Measurements from ENCODE around the gene HIC1.
A peak's percentile ranks its signal among the peaks of the same experiment; 100 is the strongest.

HIC1 gene

DNA sequence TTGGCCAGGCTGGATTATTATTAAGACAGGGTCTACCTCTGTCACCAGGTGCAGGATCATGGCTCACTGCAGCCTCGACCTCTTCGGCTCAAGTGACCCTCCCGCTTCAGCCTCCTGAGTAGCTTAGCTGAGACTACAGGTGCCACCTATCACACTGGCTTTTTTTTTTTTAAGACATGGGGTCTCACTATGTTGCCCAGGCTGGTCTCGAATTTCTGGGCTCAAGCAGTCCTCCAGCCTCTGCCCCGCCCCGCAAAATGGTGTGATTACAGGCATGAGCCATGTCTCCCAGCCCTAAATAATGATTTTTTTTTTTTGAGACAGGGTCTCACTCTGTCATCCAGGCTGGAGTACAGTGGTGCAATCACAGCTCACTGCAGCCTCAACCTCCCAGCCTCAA, 7.3 kb upstream of the HIC1 start:
- no peak for DNase-seq (ENCODE audit: low read depth)

DNA sequence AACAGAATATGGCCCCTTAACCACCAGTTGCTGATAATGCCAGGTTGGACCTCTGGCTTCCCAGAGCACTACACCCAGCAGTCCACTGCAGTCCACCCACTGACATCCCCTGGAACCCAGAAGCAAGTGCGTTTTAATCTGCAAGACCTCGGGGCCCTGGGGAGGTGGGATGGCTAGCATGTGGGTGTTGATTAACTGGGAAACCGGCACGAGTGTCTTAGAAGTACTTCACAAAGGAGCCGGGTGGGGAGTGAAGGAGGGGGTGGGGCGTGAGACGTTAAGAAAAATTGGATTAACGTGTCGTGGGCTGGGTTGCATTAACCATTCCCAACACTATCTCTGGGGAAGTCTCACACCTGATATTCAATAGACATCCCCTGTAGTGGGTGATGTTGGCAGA, 6.1 kb upstream of the HIC1 start:
- no peak for DNase-seq (ENCODE audit: low read depth)

DNA sequence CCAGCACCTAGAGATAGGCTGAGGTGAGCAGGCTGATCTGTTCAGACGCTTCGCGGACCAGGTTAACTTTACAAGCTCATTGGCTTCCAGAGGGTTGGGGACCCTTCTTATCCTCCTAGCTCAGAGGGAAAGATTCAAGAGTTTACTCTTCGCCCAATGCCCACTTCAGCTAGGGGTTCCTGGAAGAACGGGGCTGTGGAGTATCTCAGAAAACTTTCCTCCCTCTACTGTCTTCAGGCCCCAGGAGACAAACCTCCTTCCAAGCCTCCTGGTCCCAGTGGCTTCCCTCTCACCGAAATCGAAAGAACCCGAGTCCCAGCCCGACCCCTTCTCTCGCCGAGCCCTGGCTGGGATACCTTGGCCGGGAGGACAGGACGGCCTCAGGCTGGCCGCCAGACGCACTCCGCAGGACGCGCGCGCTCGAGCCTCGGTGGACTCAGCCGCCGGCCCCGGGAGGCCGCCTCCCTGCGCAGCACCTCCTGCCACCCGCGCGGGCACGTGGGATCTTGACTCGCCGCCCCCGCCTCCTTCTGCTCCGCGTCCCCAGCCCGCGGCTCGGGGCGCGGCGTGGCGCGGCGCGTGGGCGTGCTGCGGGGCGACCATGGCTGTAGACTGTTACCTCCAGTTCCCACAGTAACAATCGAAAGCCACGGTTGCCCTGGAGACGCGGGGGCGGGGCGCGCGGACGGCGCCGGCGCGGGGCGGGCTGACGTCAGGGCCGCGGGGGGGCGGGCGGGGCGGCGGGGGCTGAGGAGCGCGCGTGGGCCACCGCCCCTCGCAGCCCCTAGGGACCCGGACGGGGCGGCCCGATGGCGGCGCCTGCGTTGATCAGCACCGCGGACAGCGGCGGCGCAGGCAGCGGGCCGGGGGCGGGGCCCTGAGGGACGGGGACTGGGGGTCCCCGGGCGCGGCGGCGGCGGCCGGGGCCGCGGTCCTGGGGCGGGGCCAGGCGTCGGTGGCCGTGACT, 5.3 kb upstream of the HIC1 start:
- no peak for DNase-seq (ENCODE audit: low read depth)

DNA sequence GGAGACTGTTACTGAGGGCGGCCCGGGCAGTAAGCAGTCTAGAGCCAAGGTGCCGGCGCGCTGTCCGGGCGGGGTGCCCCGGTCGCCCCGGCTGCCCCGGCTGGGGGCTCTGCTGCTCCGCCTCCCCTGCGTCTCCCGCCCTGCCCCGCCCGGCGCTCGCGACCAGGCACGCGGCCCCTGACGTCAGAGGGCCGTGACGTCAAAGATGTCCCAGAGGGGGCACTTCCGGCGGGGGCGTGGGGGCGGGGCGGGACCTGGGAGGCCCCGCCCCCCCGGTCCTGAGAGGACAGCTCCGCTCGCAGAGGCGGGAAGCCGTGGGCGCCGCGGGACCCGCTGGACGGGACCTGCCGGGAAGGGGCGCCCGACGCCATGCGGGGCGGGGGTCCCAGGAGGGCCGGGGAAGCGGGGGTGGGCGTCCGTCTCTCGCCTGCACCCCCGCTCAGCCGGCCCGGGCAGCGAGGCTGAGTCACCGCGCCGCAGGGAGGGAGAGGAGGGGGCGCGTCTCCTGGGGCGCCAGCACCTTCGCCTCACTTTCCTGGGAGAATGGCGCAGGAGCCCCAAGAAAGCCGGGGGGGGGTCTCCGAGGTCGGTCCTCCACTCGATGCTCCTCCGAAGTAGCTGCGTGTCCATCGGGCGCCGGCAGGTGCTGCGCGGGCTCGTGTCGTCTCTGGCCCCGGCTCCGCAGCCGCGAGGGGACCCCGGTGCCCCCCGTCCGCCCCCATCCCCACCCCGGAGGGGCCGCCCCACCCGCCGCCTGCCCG, 4.4 kb upstream of the HIC1 start:
- DNase-seq (ENCODE audit: low read depth), result no peak

DNA sequence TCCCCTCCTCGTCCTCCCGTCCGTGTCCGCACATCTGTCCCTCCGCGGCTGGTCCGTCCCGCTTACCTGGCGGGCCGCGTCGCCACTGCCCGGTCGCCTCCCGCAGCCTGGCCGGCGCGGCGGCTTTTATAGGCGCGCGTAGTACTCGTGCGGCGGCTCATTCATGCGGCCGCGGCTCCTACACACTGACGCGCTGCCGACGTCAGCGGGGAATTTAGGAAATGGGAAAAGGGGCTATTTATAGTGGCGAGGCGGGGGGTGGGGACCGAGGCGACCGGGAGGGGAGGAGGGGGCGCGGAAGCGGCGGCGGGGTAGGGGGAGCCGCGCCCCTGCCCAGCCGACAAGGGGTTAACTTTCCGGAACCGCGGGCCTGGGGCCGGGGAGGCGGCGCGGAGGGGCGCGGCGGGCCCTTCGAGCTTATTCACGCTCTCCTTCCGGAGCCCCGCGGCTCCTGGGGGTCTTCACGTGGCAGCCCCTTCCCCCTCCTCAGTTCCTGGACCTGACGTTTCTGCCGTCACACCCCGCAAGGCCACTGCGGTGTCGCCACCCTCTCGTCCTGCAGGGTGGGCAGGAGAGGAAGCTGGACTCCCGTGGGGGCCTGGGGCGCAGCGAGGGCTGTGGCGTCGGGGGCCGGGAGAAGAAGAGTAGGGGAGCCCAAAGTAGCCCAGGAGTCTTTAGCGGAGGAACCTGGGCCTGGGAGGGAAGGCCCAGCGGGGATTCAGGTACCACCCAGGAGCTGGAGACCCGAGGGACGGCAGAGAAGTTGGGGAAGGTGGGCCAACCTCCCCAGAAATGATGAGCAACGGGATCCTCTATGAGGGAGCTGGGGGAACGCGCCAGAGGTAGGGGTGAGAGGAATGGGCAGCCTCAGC, 3.6 kb upstream of the HIC1 start:
- no peak for DNase-seq (ENCODE audit: low read depth)

DNA sequence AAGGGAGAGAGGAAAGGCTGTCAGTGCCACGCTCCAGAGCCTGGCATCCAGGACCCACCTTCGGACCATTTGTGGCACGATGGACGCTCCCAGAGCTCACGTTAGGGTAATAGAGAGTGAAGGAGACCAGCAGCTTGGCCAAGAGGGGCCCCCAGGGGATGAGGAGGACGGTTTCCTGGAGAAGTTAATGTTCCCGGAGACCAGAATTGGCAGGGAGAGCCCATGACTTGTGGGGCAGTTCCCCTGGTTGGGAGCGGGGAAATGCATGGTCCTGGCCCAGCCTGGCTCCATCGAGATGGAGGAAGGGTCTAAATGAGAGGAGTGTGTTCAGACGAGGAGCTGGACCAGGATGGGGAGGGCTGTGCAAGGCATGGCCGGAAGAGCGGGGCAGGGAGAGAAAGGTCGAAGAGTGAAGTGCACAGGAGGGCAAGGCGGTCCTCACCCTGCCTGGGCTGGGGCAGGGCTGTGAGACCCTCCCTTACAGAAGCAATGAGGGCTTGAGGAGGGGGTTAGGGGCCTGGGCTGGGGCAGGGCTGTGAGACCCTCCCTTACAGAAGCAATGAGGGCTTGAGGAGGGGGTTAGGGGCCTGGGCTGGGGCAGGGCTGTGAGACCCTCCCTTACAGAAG, 2.9 kb upstream of the HIC1 start:
- DNase-seq (ENCODE audit: low read depth), result no peak

DNA sequence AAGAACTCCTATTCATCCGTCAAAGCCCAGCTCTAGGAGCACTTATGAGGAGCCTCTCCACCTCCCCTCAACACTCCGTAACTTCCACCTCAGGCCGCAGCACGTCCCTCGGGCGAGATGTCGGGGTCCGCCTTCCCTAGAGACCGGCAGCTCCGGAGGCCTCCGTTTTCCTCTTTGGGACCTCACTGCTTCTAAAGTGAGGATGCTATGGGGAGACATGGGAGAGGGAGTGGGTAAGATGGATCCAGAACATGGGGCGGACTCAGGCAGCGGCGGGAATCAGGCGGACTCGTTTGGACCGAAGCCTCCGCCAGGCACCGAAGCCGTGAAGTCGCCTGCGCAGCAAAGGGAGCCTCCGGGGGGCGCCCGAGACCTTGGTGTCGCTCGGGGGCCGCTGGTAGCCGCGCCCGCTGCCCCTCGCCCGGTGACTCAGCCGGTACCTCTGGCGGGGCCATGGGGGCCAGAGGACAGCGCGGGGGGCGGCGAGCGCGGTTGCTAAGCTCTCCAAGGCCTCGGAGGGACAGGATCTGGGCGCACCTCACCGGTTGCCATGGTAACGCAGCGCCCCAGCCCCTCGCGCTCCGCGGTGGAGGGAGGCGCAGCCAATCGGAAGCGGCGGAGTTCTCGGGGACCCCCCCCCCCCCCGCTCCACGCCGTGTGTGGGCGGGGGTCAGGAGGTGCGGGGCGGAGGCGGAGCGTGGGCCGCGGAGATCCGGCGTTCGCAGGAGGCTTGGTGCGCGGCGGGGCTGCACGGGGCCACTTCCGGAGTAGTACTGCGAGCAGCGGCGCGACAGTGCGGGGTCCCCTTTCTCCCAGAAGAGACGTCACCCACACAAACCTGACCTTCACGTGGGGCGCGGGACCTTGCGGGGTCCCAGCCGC, 1.3 kb upstream of the HIC1 start:
- DNase-seq (ENCODE audit: low read depth), result no peak

DNA sequence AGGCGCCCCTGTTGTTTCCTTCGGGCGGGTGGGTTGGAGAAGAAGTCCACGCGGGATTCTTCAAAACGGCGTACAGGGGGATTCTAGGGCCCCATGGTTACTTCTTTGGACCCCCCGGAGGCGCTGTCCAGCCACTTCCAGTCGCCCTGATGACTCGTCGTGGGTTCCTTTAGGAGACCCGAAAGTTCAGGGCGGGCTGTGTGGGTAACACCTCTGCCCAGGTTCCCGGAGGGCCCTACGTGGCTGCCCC, 716 bp upstream of the HIC1 start:
- no peak for DNase-seq (ENCODE audit: low read depth)

DNA sequence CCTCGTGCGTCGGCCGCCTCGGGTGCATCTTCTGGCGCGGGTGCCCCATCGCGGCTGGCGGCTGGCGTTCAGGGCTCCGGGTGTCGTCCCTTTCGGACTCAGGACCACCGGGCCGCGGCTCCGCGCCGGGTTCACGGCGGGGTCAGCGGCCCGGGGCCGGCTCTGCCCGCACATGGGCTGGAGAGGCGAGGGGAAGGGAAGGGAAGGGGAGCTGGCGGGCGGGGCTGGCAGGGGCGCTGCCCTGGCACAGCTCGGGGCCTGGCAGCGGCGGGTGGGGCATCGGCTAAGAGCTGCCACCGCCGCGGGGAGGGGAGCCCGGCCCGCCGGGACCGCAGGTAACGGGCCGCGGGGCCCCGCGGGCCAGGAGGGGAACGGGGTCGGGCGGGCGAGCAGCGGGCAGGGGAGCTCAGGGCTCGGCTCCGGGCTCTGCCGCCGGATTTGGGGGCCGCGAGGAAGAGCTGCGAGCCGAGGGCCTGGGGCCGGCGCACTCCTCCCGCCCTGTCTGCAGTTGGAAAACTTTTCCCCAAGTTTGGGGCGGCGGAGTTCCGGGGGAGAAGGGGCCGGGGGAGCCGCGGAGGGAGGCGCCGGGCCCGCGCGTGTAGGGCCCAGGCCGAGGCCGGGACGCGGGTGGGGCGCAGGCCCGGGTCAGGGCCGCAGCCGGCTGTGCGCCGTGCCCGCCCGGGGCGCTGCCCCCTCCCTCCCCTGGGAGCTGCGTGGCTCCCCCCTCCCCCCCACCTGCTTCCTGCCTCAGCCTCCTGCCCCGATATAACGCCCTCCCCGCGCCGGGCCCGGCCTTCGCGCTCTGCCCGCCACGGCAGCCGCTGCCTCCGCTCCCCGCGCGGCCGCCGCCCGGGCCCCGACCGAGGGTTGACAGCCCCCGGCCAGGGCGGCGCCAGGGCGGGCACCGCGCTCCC, 646 bp downstream of the HIC1 start:
- DNase-seq (ENCODE audit: low read depth), result no peak

DNA sequence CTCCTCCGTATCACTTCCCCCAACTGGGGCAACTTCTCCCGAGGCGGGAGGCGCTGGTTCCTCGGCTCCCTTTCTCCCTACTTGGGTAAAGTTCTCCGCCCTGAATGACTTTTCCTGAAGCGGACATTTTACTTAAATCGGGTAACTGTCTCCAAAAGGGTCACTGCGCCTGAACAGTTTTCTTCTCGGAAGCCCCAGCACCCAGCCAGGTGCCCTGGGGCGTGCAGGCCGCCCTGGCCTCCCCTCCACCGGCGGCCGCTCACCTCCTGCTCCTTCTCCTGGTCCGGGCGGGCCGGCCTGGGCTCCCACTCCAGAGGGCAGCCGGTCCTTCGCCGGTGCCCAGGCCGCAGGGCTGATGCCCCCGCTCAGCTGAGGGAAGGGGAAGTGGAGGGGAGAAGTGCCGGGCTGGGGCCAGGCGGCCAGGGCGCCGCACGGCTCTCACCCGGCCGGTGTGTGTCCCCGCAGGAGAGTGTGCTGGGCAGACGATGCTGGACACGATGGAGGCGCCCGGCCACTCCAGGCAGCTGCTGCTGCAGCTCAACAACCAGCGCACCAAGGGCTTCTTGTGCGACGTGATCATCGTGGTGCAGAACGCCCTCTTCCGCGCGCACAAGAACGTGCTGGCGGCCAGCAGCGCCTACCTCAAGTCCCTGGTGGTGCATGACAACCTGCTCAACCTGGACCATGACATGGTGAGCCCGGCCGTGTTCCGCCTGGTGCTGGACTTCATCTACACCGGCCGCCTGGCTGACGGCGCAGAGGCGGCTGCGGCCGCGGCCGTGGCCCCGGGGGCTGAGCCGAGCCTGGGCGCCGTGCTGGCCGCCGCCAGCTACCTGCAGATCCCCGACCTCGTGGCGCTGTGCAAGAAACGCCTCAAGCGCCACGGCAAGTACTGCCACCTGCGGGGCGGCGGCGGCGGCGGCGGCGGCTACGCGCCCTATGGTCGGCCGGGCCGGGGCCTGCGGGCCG, 1.6 kb downstream of the HIC1 start:
- no peak for DNase-seq (ENCODE audit: low read depth)

DNA sequence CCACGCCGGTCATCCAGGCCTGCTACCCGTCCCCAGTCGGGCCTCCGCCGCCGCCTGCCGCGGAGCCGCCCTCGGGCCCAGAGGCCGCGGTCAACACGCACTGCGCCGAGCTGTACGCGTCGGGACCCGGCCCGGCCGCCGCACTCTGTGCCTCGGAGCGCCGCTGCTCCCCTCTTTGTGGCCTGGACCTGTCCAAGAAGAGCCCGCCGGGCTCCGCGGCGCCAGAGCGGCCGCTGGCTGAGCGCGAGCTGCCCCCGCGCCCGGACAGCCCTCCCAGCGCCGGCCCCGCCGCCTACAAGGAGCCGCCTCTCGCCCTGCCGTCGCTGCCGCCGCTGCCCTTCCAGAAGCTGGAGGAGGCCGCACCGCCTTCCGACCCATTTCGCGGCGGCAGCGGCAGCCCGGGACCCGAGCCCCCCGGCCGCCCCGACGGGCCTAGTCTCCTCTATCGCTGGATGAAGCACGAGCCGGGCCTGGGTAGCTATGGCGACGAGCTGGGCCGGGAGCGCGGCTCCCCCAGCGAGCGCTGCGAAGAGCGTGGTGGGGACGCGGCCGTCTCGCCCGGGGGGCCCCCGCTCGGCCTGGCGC, 2.4 kb downstream of the HIC1 start:
- no peak for DNase-seq (ENCODE audit: low read depth)

DNA sequence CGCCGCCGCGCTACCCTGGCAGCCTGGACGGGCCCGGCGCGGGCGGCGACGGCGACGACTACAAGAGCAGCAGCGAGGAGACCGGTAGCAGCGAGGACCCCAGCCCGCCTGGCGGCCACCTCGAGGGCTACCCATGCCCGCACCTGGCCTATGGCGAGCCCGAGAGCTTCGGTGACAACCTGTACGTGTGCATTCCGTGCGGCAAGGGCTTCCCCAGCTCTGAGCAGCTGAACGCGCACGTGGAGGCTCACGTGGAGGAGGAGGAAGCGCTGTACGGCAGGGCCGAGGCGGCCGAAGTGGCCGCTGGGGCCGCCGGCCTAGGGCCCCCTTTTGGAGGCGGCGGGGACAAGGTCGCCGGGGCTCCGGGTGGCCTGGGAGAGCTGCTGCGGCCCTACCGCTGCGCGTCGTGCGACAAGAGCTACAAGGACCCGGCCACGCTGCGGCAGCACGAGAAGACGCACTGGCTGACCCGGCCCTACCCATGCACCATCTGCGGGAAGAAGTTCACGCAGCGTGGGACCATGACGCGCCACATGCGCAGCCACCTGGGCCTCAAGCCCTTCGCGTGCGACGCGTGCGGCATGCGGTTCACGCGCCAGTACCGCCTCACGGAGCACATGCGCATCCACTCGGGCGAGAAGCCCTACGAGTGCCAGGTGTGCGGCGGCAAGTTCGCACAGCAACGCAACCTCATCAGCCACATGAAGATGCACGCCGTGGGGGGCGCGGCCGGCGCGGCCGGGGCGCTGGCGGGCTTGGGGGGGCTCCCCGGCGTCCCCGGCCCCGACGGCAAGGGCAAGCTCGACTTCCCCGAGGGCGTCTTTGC, 3.1 kb downstream of the HIC1 start:
- no peak for DNase-seq (ENCODE audit: low read depth)

DNA sequence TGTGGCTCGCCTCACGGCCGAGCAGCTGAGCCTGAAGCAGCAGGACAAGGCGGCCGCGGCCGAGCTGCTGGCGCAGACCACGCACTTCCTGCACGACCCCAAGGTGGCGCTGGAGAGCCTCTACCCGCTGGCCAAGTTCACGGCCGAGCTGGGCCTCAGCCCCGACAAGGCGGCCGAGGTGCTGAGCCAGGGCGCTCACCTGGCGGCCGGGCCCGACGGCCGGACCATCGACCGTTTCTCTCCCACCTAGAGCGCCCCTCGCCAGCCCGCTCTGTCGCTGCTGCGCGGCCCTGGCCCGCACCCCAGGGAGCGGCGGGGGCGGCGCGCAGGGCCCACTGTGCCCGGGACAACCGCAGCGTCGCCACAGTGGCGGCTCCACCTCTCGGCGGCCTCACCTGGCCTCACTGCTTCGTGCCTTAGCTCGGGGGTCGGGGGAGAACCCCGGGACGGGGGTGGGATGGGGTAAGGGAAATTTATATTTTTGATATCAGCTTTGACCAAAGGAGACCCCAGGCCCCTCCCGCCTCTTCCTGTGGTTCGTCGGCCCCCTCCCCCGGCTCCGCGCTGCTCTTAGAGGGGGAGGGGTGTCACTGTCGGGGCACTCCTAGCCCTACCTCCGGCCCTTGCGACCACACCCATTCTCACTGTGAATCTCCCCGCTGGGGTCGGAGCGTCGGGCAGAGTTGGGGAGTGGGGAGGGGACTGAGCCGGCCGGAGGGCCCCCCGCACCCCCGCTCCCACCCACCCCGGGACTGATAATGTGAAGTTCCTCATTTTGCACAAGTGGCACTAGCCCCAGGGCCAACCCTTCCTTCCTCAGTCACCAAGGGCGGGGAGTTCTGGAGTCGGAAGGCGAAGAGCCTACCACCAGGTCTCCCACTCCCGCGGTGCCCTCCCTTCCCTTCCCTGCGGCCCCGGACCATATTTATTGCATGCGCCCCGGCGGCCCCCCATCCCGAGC, 4.0 kb downstream of the HIC1 start:
- peak; percentile 66 for DNase-seq (ENCODE audit: low read depth)

DNA sequence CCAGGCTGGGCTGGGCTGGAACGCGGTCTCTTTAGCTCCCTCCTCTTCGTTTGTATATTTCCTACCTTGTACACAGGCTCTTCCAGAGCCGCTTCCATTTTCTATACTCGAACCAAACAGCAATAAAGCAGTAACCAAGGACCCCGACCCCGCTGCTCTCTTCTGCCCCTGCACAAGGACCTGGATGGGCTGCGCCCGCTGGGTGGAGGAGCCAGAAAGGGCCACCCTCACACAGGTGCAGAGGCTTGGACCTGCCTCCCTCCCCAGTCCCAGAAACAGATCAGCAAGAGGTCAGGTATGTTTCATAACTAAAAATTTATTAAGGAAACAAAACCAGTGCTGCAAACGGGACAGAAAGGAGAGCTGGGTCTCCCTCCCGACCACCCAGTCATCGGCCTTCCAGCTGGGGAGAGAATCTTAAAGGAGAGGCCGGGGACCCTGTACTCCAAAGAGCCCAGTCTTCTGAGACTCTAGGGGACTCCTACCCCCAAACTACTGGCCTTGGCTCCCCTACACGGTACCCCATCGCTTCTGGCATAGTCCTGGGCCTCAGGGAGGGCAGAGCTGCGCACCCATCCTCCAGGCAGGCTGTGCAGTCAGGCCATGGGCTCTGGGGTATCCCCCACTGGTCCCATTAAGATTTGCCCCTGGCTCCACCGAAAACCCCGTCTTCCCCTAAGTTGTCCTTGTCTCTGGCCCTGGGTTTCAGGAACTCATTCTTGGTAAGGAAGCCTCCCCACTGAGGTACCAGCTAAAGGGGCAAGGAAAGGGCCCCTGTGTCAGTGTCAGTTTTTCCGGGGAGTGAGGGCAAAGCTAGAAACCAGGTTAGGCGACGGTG, 4.9 kb downstream of the HIC1 start:
- DNase-seq (ENCODE audit: low read depth), result no peak

DNA sequence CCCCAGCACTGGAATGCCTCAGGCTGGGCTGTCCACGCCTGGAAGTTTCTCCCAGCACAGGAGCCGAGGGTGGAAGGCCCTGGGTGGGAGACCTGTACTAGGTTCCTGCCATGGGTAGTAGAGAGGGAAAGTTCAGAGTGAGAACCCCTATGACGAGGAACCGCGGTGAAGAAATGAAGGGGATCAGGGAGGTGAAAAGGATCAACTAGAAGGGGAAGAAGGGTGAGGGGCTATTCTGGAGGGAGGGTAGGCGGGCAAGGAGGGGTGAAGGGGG, 5.4 kb downstream of the HIC1 start:
- DNase-seq (ENCODE audit: low read depth), result no peak

Measured in fibroblast of the conjunctiva (primary cell).